GM13977 (cell line): ENCODE data around the gene PPP1R9B.
A peak's percentile ranks its signal among the peaks of the same experiment; 100 is the strongest.

Experiments
- DNase-seq: peaks from one replicate; pipeline ENCODE4 v3.0.0; 2012; ENCODE audit warnings: low spot score
- in situ Hi-C: fragments of 300-500 bp; cut with MboI; formaldehyde crosslinking; loops from one replicate; pipeline ENCODE4 v1.12.0; 2022; ENCODE audit warnings: low sequenced_read_pairs, low pct_unique_long_range_greater_than_20kb, mixed read lengths, inconsistent platforms; ENCODE audit not compliant: unreplicated experiment
- TF ChIP-seq, protein P1 (sequence below): IDR thresholded peaks from 2 replicates; pipeline ENCODE4 v1.5.1; 2012; ENCODE audit warnings: mild to moderate bottlenecking, control low read depth; ENCODE audit not compliant: insufficient read depth; ENCODE audit errors: extremely low read depth, missing control alignments

Gene PPP1R9B

GRCh38 chr17:50129728-50130558, 20.5 kb downstream of the PPP1R9B start, which contains the start of gene SAMD14:
TSS of gene SAMD14 (minus strand) at chr17:50130160. CDS start at chr17:50124959, 5,201 bp downstream.
- in situ Hi-C loops, result no loop called here
- TF ChIP-seq, protein P1, sequence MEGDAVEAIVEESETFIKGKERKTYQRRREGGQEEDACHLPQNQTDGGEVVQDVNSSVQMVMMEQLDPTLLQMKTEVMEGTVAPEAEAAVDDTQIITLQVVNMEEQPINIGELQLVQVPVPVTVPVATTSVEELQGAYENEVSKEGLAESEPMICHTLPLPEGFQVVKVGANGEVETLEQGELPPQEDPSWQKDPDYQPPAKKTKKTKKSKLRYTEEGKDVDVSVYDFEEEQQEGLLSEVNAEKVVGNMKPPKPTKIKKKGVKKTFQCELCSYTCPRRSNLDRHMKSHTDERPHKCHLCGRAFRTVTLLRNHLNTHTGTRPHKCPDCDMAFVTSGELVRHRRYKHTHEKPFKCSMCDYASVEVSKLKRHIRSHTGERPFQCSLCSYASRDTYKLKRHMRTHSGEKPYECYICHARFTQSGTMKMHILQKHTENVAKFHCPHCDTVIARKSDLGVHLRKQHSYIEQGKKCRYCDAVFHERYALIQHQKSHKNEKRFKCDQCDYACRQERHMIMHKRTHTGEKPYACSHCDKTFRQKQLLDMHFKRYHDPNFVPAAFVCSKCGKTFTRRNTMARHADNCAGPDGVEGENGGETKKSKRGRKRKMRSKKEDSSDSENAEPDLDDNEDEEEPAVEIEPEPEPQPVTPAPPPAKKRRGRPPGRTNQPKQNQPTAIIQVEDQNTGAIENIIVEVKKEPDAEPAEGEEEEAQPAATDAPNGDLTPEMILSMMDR, result no peak
- peak; percentile 86 for DNase-seq

GRCh38 chr17:50129353-50129727, 21.1 kb downstream of the PPP1R9B start:
- TF ChIP-seq, protein P1, result no peak
- in situ Hi-C loops, result no loop called here
- DNase-seq, result no peak

GRCh38 chr17:50128441-50129352, 21.8 kb downstream of the PPP1R9B start:
- DNase-seq, result no peak
- in situ Hi-C loops, result no loop called here
- TF ChIP-seq, protein P1, result no peak

DNA sequence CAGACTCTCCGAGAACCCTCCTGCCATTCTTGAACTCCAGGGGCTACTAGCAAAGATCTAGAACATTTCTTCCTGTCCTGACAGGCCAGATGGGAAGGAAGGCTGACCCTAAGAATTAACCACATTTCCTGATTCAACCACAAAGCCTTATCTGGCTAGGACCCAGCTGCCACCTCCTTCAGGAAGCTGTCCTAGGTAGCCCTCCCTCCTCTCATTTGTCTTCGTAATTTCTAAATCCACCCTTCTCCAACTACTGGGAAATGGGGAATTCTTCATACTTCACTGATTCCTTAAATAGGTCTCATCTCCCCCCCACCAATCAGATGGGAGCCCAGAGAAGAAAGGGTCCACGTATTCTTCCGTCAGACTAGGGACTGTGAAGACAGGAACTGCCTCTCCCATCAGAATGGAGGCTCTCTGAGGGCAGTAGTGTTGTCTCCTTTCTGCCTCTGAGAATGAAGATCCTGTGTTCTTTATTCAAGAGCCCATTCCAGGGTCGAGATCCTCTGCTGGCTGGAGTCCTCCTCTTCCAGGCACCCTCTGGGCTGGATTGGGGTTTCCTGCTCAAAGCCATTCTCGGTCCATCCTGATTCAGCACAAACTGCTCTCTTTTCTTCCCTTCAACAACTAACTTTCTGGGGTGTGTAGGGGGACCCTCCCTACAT, 22.6 kb downstream of the PPP1R9B start:
- DNase-seq, result no peak
- TF ChIP-seq, protein P1, result no peak
- in situ Hi-C loops, result no loop called here

DNA sequence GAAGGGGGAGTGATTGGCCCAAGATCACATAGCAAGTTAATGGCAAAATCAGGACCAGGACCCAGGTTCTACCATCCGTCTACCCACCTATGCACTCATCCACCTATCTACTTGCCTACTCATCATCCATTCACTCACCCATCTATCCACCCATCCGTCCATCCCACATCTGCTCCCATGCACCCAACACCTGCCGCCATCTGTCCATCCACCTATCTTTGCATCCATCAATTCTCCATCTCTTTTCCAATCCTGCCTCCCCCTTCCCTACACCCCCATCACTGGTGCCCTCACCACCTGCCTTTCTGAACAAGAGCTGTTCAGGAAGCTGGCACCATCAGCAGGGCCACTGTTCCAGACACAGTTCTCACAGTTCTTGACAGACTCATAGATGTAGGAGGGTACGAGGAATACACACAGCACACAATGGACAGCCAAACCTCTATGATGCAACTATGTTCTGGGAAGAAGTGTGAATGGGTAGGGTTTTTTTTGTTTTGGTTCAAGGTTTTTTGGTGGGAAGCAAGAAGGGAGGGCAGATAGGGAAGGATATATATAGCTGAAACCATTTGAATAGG, 25.0 kb downstream of the PPP1R9B start:
- no peak for DNase-seq
- TF ChIP-seq, protein P1, result no peak
- in situ Hi-C loops, result no loop called here

- TF ChIP-seq, protein P1, result no peak
- in situ Hi-C loops, result no loop called here
- no peak for DNase-seq
These were observed 26.7 kb downstream of the PPP1R9B start for GRCh38 chr17:50123649-50124349.
